IPS DF 19.7 (cell line): ENCODE data around the gene SEPTIN1.
A peak's percentile ranks its signal among the peaks of the same experiment; 100 is the strongest.

ENCODE experiments used
- DNase-seq: peaks from one replicate; pipeline ENCODE4 v3.0.0-alpha.2; 2013; ENCODE audit warnings: low read depth, low spot score

SEPTIN1 gene

DNA sequence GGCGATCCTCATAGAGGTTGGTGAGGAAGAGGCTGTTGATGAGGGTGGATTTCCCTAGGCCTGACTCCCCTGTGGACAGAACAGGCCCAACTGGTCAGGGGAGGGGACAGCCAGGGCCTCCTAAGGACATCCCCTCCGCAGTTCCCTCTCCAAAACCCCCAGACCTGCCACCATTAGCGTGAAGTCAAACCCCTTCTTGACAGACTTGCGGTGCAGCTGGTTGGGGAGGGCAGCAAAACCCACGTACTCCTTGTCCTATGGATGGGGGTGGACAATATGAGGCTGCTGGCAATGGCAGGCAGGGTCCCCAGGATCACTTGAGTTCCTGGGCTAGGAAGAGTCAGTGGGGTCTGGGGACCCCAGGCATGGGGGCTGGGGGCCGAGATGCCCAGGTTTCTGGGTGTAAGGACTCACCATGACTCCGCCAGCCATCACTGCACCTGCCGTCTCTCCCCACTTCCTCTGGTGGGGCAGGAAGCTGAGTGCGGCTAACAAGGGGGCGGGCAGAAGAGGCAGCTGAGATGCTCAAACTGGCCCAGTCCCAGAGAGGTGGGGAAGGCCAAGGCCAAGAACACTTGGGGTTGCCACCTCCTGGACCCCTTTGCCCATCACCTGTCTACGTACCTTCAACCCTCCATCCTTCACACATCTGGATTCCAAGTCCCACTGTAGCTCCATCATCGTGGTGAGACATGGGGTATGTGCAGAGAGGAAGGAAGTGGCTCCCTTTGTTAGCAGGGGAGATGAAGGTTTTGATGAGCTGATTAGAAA is at the start of gene SEPTIN1:
SEPTIN1 (minus strand) TSS at position 451 of the 771 bp plus-strand sequence; CDS start at position 432, 19 bp downstream.
- DNase-seq, result no peak

GRCh38 chr16:30430428-30430970 is 48.1 kb upstream of the SEPTIN1 start:
- DNase-seq, result no peak

DNA sequence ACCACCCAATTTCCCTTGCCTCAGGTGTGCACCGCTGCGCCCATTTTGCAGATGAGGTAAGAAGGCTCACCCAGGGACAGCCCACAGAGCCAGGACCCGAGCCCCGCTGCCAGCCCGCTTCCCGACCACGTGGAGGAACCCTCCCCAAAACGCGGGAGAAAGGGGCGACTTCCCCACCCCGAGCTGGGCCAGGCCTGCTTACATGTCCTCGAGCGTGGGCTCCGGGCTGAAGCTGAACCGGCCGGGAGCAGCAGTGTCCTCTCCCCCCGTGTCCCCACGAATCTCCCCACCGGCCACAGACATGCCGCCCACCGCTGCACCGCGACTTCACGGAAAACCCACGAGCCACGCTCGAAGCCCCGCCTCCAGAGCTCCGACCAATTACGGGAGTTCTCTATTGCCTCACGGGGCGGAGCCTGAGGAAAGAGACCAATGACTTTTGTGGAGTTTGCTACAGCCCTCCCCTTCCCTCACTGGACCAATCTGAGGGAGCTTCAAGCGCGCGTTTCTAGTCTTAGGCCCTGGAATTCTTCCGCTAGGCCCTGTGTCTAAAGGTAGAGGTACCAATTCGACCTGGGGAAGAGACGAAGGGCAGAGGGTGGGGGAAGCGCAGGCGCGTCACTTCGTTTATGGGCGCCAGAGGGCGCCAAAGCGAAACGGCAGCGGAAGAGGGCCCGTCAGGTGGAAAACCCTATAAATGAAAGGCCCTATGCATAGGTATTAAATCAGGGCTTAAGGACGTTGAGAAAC is 47.5 kb upstream of the SEPTIN1 start, which contains the start of gene DCTPP1:
DCTPP1 (minus strand) TSS at position 353 of the 750 bp plus-strand sequence; CDS start at position 303, 50 bp downstream.
- DNase-seq, result peak; percentile 99

GRCh38 chr16:30429418-30429677 is 47.0 kb upstream of the SEPTIN1 start:
- no peak for DNase-seq

DNA sequence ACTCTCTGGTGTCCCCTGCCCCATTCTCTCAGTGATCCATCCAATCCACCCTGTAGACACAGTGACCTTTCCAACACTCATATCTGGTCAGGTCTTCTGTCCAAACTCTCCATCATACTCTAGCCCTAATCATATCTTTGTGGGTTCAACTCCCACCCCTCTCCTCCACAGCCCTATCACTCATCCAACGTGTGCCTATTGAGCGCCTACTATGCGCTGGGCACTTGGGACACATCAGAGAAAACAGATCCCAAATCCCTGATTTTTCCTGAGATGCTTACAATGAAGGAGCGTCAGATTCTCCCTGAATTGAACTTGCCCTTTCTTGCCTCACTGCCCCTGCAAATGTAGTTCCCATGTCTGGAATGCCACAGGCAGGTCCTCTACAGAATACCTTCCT is 45.7 kb upstream of the SEPTIN1 start:
- DNase-seq, result no peak

DNA sequence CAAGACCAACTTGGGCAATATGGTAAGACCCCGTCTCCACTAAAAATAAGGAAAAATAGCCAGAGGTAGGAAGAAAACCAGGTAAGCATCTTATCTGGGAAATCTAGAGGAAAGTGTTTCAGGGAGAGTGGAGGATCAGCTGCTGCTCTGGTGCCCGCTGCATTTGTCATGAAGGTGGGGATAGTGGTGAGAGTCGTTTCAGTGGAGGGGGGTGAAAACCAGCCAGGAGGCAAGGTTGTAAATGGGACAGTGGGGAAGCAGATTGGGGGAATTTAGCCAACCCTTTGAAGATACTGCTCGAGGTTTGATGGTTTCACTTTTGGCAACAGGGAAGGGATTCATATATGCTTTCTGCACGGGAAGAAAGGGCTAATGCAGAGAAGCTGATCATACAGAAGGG is 38.6 kb upstream of the SEPTIN1 start:
- DNase-seq, result no peak

- no peak for DNase-seq
These were observed 36.2 kb upstream of the SEPTIN1 start for GRCh38 chr16:30418350-30419181.

DNA sequence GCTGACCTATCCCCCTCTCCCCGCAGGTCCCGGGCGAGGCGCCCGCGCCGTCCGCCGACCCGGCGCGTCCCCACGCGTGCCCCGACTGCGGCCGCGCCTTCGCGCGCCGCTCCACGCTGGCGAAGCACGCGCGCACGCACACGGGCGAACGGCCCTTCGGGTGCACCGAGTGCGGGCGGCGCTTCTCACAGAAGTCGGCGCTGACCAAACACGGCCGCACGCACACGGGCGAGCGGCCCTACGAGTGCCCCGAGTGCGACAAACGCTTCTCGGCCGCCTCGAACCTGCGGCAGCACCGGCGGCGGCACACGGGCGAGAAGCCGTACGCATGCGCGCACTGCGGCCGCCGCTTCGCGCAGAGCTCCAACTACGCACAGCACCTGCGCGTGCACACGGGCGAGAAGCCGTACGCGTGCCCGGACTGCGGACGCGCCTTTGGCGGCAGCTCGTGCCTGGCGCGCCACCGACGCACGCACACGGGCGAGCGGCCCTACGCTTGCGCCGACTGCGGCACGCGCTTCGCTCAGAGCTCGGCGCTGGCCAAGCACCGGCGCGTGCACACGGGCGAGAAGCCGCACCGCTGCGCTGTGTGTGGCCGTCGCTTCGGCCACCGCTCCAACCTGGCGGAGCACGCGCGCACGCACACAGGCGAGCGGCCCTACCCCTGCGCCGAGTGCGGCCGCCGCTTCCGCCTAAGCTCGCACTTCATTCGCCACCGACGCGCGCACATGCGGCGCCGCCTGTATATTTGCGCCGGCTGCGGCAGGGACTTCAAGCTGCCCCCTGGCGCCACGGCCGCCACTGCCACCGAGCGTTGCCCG is 35.4 kb upstream of the SEPTIN1 start:
- DNase-seq, result peak; percentile 90

- DNase-seq, result no peak
These were observed 34.5 kb upstream of the SEPTIN1 start for GRCh38 chr16:30416624-30417528.

DNA sequence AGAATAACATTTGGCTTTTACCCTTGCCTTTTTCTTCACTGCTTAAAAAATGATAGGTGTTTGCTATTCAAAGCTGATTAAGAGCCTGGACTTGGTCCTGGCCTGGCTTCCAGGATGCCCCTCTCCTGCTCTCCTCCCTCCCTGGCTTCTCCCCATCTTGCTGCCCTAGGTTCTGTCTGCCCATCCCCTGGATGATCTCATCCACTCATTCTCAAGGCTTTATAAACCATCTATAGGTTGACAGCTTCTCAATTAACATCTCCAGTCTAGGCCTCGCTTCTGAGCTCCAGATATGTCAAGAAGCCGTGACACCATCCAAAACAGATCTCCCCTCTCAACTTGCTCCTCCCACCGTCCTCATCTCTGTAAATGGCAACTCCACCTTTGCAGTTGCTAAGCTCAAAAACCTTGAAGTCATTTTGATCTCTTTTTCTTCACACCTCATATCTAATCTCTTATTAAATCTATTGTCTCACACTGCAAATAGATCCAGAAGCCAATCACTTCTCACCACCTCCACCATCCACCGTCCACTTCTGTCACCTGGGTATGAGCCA is 33.8 kb upstream of the SEPTIN1 start:
- DNase-seq, result no peak

DNA sequence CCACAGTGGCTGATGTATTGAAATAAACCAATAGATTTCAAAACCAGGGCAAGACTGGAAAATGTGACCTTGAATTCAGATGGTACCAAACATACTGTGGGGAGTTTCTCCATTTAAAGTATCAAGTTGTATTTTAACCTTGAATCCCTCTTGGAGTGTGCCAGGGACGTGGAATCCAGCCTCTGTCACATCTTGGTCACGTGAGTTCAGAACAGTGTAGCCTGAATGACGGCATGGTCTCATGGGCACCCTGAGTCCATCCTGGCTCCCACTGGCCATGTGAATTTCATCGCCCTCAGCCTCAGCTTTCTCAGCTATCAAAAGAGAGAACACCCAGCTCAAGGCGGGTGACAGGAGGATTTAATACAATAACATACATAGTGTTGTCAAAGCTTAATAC is 31.8 kb upstream of the SEPTIN1 start:
- no peak for DNase-seq

DNA sequence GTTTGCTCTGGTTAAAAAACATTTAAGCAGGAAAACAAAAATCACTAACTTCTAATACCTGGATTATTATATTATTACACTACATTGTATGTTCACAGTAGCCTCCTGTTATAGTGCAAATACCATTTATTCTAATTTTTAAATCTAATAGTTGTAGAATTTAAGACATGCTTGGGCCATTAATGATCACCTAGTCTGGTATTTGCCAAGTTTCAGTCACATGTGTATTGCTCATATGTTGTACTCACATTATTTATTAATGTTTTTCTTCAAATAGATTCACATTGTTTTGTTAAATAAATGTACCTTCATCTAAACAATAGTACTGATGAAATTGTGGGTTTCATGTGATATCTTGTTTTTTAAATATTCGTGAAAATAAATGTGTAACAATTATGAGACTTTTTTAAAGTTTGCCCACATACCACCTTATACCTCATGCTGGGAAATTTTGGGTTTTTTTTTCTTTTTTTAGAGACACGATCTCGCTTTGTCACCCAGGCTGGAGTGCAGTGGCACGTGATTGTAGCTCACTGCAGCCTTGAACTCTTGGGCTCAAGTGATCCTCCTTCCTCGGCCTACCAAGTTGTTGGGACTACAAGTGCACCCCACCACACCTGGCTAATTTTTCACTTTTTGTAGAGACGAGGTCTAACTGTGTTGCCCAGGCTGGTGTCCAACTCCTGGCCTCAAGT is 30.9 kb upstream of the SEPTIN1 start:
- DNase-seq, result no peak

DNA sequence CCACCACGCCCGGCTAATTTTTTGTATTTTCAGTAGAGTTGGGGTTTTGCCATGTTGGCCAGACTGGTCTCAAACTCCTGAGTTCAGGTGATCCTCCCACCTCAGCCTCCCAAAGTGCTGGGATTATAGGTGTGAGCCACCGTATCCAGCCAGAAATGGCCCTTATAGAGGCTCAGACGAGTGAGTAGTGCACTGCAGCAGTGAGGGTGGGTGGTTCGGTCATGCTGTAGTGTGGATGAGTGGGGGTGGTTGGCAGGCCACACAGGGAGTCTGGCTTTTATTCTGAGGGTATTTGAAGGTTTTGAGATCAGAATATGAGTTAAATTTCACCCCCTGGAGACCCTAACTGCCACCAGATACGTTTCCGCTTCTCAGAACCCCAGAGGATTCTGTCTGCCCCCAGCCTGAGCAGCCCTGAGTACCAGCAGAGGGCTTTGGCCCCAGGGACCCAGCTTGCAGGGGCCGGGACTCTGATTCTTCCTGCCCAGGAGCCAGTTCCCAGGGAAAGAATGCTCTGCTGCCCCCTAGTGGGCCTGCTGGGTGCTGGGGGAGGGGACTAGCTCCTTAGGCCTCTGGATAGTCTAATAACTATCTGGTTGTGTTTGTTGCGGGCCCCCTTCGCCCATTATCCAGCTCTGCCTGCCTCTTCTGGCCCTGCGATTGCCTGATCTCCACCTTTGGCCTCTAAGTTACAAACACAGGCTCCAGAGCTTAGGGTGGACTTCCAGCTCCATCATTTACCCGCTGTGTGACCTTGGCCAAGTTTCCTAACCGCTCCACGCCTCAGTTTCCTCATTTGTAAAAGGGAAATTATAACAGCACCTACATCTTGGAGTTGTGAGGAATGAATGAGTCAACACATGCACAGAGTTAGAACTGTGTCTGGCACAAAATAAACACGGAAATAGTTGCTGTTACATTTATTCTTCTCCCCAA is 27.0 kb upstream of the SEPTIN1 start:
- no peak for DNase-seq

DNA sequence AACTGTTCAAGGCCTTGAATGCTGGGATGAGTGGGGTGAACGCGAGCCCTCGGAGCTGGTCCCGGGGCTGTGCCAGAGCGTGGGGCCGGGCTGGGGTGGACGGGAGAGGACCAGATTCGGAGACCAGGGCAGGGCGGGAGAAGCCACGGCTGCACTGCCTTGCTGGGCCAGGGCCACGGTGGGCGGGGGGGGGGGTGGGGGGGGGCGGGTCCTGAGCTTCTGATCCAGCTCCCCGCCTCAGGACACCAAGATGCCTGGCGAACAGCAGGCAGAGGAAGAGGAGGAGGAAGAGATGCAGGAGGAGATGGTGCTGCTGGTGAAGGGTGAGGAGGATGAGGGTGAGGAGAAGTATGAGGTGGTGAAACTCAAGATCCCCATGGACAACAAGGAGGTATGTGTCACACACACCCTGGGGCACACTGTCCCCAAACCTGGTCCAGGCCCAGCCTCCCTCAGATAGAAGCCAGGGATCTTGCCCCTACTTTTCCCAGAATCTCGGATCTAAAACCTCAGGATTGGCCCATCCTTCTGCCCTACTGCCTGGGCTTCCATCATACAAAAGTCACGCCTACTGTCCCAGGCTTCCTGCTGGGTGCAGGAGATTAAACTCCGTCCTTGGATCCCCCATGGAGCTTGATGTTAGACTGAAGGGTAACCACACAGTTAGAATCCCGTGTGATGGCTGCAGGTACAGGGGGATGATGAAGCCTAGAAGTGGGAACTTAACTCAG is 25.6 kb upstream of the SEPTIN1 start:
- DNase-seq, result no peak

GRCh38 chr16:30407102-30407803 is 24.9 kb upstream of the SEPTIN1 start, which contains the start of gene ZNF771:
TSS of gene ZNF771 (plus strand) at chr16:30407606. CDS start at chr16:30408054, 448 bp downstream.
- DNase-seq, result no peak

DNA sequence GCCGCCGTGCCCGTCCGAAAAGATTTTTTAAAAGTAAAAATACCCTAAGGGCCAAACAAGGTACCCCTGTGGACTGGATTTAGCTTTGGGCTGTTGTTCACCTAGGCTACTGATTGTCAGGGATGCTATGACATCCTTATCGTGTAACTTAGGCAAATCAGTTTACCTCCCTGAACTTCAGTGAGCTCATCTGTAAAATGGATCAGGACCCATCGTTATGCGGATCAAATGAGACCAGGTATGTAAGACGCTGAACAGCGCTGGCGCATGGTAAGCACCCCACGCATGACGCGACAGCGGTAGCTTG is 24.4 kb upstream of the SEPTIN1 start:
- DNase-seq, result no peak
